Keratinocyte (primary cell): ENCODE data around the gene R3HCC1L. TPM values are rescaled to one million over a fixed set of nuclear protein-coding genes. Genes with fewer than 3 reads are reported as not detected.

ENCODE experiments used
- DNase-seq: peaks from one replicate; pipeline ENCODE4 v3.0.0-alpha.2; 2011; ENCODE audit warnings: low read depth, missing footprints, low spot score
- FAIRE-seq: peaks from 2 replicates; lab custom pipeline; 2011; peaks lifted over from hg19 to GRCh38; lab: Jason Lieb, UNC
- H2AFZ ChIP-seq: 2 replicates; pipeline ENCODE4 v1.6.0; 2012; ENCODE audit warnings: low read length, control low read depth, inconsistent platforms; ENCODE audit not compliant: control insufficient read depth
- H3K27ac ChIP-seq: 2 replicates; pipeline ENCODE4 v1.5.1; 2011; ENCODE audit warnings: low read length; ENCODE audit not compliant: control insufficient read depth, insufficient read depth
- H3K27me3 ChIP-seq: 3 replicates; pipeline ENCODE4 v1.6.0; 2011; ENCODE audit warnings: low read length; ENCODE audit not compliant: control insufficient read depth, insufficient read depth; ENCODE audit errors: extremely low read depth
- H3K36me3 ChIP-seq, 2 experiments: 2 replicates in 1 of 2; 3 replicates in 1 of 2; pipeline ENCODE4 v1.5.1; 2011; ENCODE audit warnings: low read length in 2 of 2, mild to moderate bottlenecking in 1 of 2; ENCODE audit not compliant: control insufficient read depth in 2 of 2, insufficient read depth in 2 of 2; ENCODE audit errors: extremely low read depth in 1 of 2
- H3K4me1 ChIP-seq: 3 replicates; pipeline ENCODE4 v1.5.1; 2011; ENCODE audit warnings: low read length; ENCODE audit not compliant: control insufficient read depth, insufficient read depth; ENCODE audit errors: extremely low read depth
- H3K4me2 ChIP-seq: 3 replicates; pipeline ENCODE4 v1.6.0; 2011; ENCODE audit warnings: low read depth, low read length; ENCODE audit not compliant: control insufficient read depth, insufficient read depth; ENCODE audit errors: extremely low read depth
- H3K4me3 ChIP-seq, 3 experiments: fragments of 200-600 bp in 1 of 3; sonication (generic) in 1 of 3; 2 replicates in 2 of 3; 3 replicates in 1 of 3; pipeline ENCODE4 v1.5.1; 2011 to 2016; ENCODE audit warnings: low read length in 3 of 3, mild to moderate bottlenecking in 3 of 3, control low read depth in 2 of 3, inconsistent platforms in 1 of 3, low read depth in 1 of 3, mixed read lengths in 1 of 3, mixed run types in 1 of 3, moderate library complexity in 1 of 3; ENCODE audit not compliant: control insufficient read depth in 2 of 3, insufficient read depth in 2 of 3; ENCODE audit errors: extremely low read depth in 1 of 3
- H3K79me2 ChIP-seq: 2 replicates; pipeline ENCODE4 v1.6.0; 2012; ENCODE audit warnings: low read length; ENCODE audit not compliant: control insufficient read depth, insufficient read depth
- H3K9ac ChIP-seq: 3 replicates; pipeline ENCODE4 v1.6.0; 2011; ENCODE audit warnings: low read length; ENCODE audit not compliant: control insufficient read depth, insufficient read depth; ENCODE audit errors: extremely low read depth
- H3K9me1 ChIP-seq: 3 replicates; pipeline ENCODE4 v1.6.0; 2011; ENCODE audit warnings: low read length; ENCODE audit not compliant: control insufficient read depth, insufficient read depth; ENCODE audit errors: extremely low read depth
- H3K9me3 ChIP-seq: 2 replicates; pipeline ENCODE4 v1.5.1; 2012; ENCODE audit warnings: low read depth, low read length; ENCODE audit not compliant: control insufficient read depth
- H4K20me1 ChIP-seq: 3 replicates; pipeline ENCODE4 v1.6.0; 2011; ENCODE audit warnings: low read length; ENCODE audit not compliant: control insufficient read depth, insufficient read depth; ENCODE audit errors: extremely low read depth
- CTCF ChIP-seq, 3 experiments: IDR thresholded peaks in 1 of 3; conservative IDR thresholded peaks in 1 of 3; optimal IDR thresholded peaks in 1 of 3; 2 replicates in 2 of 3; 3 replicates in 1 of 3; pipeline versions ENCODE3 to v1.5.1; 2011; ENCODE audit warnings: low read length in 3 of 3, mild to moderate bottlenecking in 3 of 3, moderate library complexity in 2 of 3, control low read depth in 1 of 3, inconsistent platforms in 1 of 3; ENCODE audit not compliant: insufficient read depth in 2 of 3; ENCODE audit errors: extremely low read depth in 1 of 3
- EZH2 ChIP-seq: IDR thresholded peaks from one replicate; pipeline ENCODE4 v1.6.1; 2012; ENCODE audit warnings: inconsistent platforms, mild to moderate bottlenecking, low read length, moderate library complexity
- dilution Hi-C: fragments of 300-500 bp; cut with MboI; formaldehyde crosslinking; loops from one replicate; pipeline ENCODE4 v1.7.0; 2020; ENCODE audit warnings: low sequenced_read_pairs; ENCODE audit not compliant: extremely low pct_ligation_motif_present
- polyA plus RNA-seq, 5 experiments: library from polyadenylated mRNA; depleted of rRNA in 3 of 5; stranded (reverse) in 3 of 5; stranded (forward) in 1 of 5; unstranded in 1 of 5; fragments of >200 nt; gene quantifications; 1 replicate in 1 of 5; 2 replicates in 3 of 5; 3 replicates in 1 of 5; pipeline versions ENCODE4 v1.2.1 to v1.2.3, GENCODE V29; 2011 to 2012; ENCODE audit warnings: missing spikeins in 2 of 5, low read depth in 1 of 5, low replicate concordance in 1 of 5

R3HCC1L gene
- polyA plus RNA-seq, 1 donor (not counting 4 experiments of a cell fraction or from before 2014, with no cell fraction given) = 11.7 TPM

- Histone ChIP-seq H3K9me3 (no peaks in the 10 kb centered on the region), H2AFZ (no peak overlapping the region), H3K27ac (no peak overlapping the region), H3K36me3 (peaks cover 0 to 1% of the 10 kb centered on the region in 2 experiments), H3K27me3 (no peaks in the 10 kb centered on the region), H3K9ac (no peak overlapping the region), H3K4me3 (no peak overlapping the region), H3K9me1 (no peaks in the 10 kb centered on the region), H3K4me2 (no peak overlapping the region), H3K4me1 (no peaks in the 10 kb centered on the region), H3K79me2 (no peaks in the 10 kb centered on the region), H4K20me1 (no peaks in the 10 kb centered on the region)
- FAIRE-seq (no peak), DNase-seq (no peak)
- dilution Hi-C loops = no loop called here
- TF ChIP-seq CTCF (optimal IDR thresholded peaks at IDR 0.05 in 1 of 3, IDR thresholded peaks at IDR 0.05 in 1 of 3, conservative IDR thresholded peaks at IDR 0.05 in 1 of 3; ENCODE audit: extremely low read depth in 1 of 3, insufficient read depth in 2 of 3, low read length in 3 of 3) (no peak), EZH2 (no peak)
Observed at GRCh38 chr10:98256692-98257091, 122.2 kb downstream of the R3HCC1L start.

- Histone ChIP-seq H3K4me3 (no peak overlapping the region), H3K9ac (no peak overlapping the region), H3K79me2 (no peaks in the 10 kb centered on the region), H3K9me3 (no peaks in the 10 kb centered on the region), H3K4me1 (no peaks in the 10 kb centered on the region), H3K4me2 (no peak overlapping the region), H4K20me1 (no peaks in the 10 kb centered on the region), H3K27me3 (no peaks in the 10 kb centered on the region), H3K27ac (no peak overlapping the region), H3K36me3 (peaks cover 0 to 1% of the 10 kb centered on the region in 2 experiments), H2AFZ (no peak overlapping the region), H3K9me1 (no peaks in the 10 kb centered on the region)
- TF ChIP-seq CTCF (optimal IDR thresholded peaks at IDR 0.05 in 1 of 3, IDR thresholded peaks at IDR 0.05 in 1 of 3, conservative IDR thresholded peaks at IDR 0.05 in 1 of 3; ENCODE audit: extremely low read depth in 1 of 3, insufficient read depth in 2 of 3, low read length in 3 of 3) (no peak), EZH2 (no peak)
- FAIRE-seq = no peak
- no peak for DNase-seq
- dilution Hi-C loops = no loop called here
Observed at GRCh38 chr10:98257198-98257597, 122.7 kb downstream of the R3HCC1L start.
